B cell (primary cell): ENCODE data around the gene RNASEH1. TPM values are rescaled to one million over a fixed set of nuclear protein-coding genes. Genes with fewer than 3 reads are reported as not detected.

Experiments
- ATAC-seq: fragments of 200-7000 bp; cut with Tn5 transposase; one replicate; pipeline ENCODE4 v1.10.0; 2021; ENCODE audit warnings: low read depth, mild to moderate bottlenecking, moderate number of reproducible peaks, moderate library complexity
- CTCF ChIA-PET: fragments of 350-600 bp; sonication (Branson Sonifier 250); formaldehyde crosslinking; loops from one replicate; lab custom pipeline; 2021; ENCODE audit warnings: antibody characterized with exemption, inconsistent platforms; lab: Charles Lee
- POLR2A ChIA-PET: fragments of 350-600 bp; sonication (Branson Sonifier 250); formaldehyde crosslinking; loops from one replicate; lab custom pipeline; 2021; ENCODE audit warnings: antibody characterized with exemption; lab: Charles Lee
- DNase-seq: peaks from one replicate; pipeline ENCODE4 v3.0.0; 2013
- H2AFZ ChIP-seq: 2 replicates; pipeline ENCODE4 v1.6.1; 2012; ENCODE audit warnings: mild to moderate bottlenecking, low read depth, low read length; ENCODE audit not compliant: insufficient read depth, poor library complexity, severe bottlenecking
- H3K27ac ChIP-seq, 2 donors: 1 replicate in 1 of 2; 2 replicates in 1 of 2; pipeline ENCODE4 v1.5.1; 2012 to 2013; ENCODE audit warnings: low read length in 2 of 2, mild to moderate bottlenecking in 2 of 2, moderate library complexity in 1 of 2
- H3K27me3 ChIP-seq, 4 experiments: fragments of 200-600 bp in 1 of 4; sonication (generic) in 1 of 4; replicated peaks in 1 of 4; 1 replicate in 2 of 4; 2 replicates in 2 of 4; pipeline versions ENCODE4 v1.6.1 to v1.7.0; 2013 to 2016; ENCODE audit warnings: low read length in 3 of 4, mild to moderate bottlenecking in 2 of 4, mixed read lengths in 1 of 4, moderate library complexity in 1 of 4; ENCODE audit not compliant: insufficient read depth in 4 of 4, control insufficient read depth in 3 of 4; ENCODE audit errors: control extremely low read depth in 1 of 4
- H3K36me3 ChIP-seq, 2 experiments: replicated peaks in 1 of 2; 1 replicate in 1 of 2; 2 replicates in 1 of 2; pipeline versions ENCODE4 v1.6.1 to v1.7.1; 2013; ENCODE audit warnings: low read length in 1 of 2; ENCODE audit not compliant: insufficient read depth in 2 of 2, control insufficient read depth in 1 of 2; ENCODE audit errors: control extremely low read depth in 1 of 2, extremely low read depth in 1 of 2
- H3K4me1 ChIP-seq, 2 donors: fragments of 200-600 bp in 1 of 2; sonication (generic) in 1 of 2; 1 replicate in 1 of 2; 2 replicates in 1 of 2; pipeline versions ENCODE4 v1.5.1 to v1.6.1; 2013 to 2017; ENCODE audit warnings: low read length in 2 of 2; ENCODE audit not compliant: control insufficient read depth in 2 of 2, insufficient read depth in 2 of 2
- H3K4me2 ChIP-seq: replicated peaks from 2 replicates; pipeline ENCODE3; 2012; ENCODE audit warnings: mild to moderate bottlenecking, low read depth, low read length; ENCODE audit not compliant: poor library complexity, severe bottlenecking
- H3K4me3 ChIP-seq, 5 experiments: fragments of 200-600 bp in 1 of 5; sonication (generic) in 1 of 5; 1 replicate in 3 of 5; 2 replicates in 2 of 5; pipeline versions ENCODE4 v1.5.1 to v1.7.0; 2011 to 2016; ENCODE audit warnings: low read length in 4 of 5, mild to moderate bottlenecking in 4 of 5, low read depth in 2 of 5, control low read depth in 1 of 5, moderate library complexity in 1 of 5; ENCODE audit not compliant: insufficient read depth in 1 of 5; ENCODE audit errors: control extremely low read depth in 1 of 5, extremely low read depth in 1 of 5
- H3K79me2 ChIP-seq: fragments of 200-600 bp; sonication (generic); one replicate; pipeline ENCODE4 v1.6.0; 2016; ENCODE audit warnings: low read length; ENCODE audit not compliant: control insufficient read depth, insufficient read depth
- H3K9ac ChIP-seq: fragments of 200-600 bp; sonication (generic); 2 replicates; pipeline ENCODE4 v1.6.1; 2017; ENCODE audit warnings: mild to moderate bottlenecking, low read length, moderate library complexity
- H3K9me3 ChIP-seq, 3 donors: one replicate each; pipeline versions ENCODE4 v1.6.1 to v1.7.1; 2013; ENCODE audit warnings: low read length in 2 of 3; ENCODE audit not compliant: control insufficient read depth in 2 of 3, insufficient read depth in 1 of 3; ENCODE audit errors: control extremely low read depth in 1 of 3
- H4K20me1 ChIP-seq: 2 replicates; pipeline ENCODE4 v1.6.0; 2012; ENCODE audit warnings: mild to moderate bottlenecking, low read length; ENCODE audit not compliant: insufficient read depth, control insufficient read depth, poor library complexity, severe bottlenecking
- H3K27ac Mint-ChIP-seq: one replicate; pipeline ENCODE4 v1.8.0; 2021; ENCODE audit warnings: mixed read lengths
- H3K27me3 Mint-ChIP-seq: one replicate; pipeline ENCODE4 v1.8.0; 2021; ENCODE audit warnings: mixed read lengths
- H3K4me1 Mint-ChIP-seq: one replicate; pipeline ENCODE4 v1.8.0; 2021; ENCODE audit warnings: mixed read lengths
- H3K4me3 Mint-ChIP-seq: one replicate; pipeline ENCODE4 v1.8.0; 2021; ENCODE audit warnings: mixed read lengths
- H3K9me3 Mint-ChIP-seq: one replicate; pipeline ENCODE4 v1.8.0; 2022; ENCODE audit warnings: mixed read lengths; ENCODE audit not compliant: insufficient read depth
- CTCF ChIP-seq: fragments of 200-600 bp; IDR thresholded peaks from one replicate; pipeline ENCODE4 v1.8.0; 2022; ENCODE audit warnings: antibody characterized with exemption, mild to moderate bottlenecking
- EZH2 ChIP-seq: IDR thresholded peaks from 2 replicates; pipeline ENCODE4 v1.6.1; 2012; ENCODE audit warnings: borderline replicate concordance, low read depth, mild to moderate bottlenecking, moderate library complexity, low read length; ENCODE audit not compliant: insufficient read depth, poor library complexity, severe bottlenecking
- WGBS: methylation state at CpG from one replicate; pipeline ENCODE4 v1.1.5; 2013; ENCODE audit warnings: missing lambda C conversion rate; ENCODE audit not compliant: insufficient coverage; 5-methylcytosine and 5-hydroxymethylcytosine counted together
- intact Hi-C: fragments of 100-400 bp; cut with micrococcal nuclease; formaldehyde crosslinking; loops from one replicate; pipeline ENCODE4 v1.10.0; 2022
- polyA plus RNA-seq: library from polyadenylated mRNA; depleted of rRNA; stranded (reverse); fragments of >200 nt; gene quantifications from 2 replicates; pipeline ENCODE4 v1.2.3, GENCODE V29; 2012
- total RNA-seq, 2 donors: library from RNA; stranded (reverse); fragments of 120-200 nt in 1 of 2; gene quantifications; 1 replicate in 1 of 2; 2 replicates in 1 of 2; pipeline versions ENCODE4 v1.2.3 to v1.2.4, GENCODE V29; 2013 to 2022

RNASEH1 gene
- total and polyA plus RNA-seq, 2 donors (not counting 1 experiment from before 2014, with no cell fraction given), result 7.2 to 25.1 TPM

GRCh38 chr2:3586220-3586619, 28.1 kb upstream of the RNASEH1 start:
- H3K27ac Mint-ChIP-seq, result no peak overlapping the region
- no peaks in the 10 kb centered on the region for H3K79me2 ChIP-seq
- POLR2A ChIA-PET, result no interaction called here

More at GRCh38 chr2:3586220-3586619, 28.1 kb upstream of the RNASEH1 start:
- H3K27me3 ChIP-seq, result no peaks in the 10 kb centered on the region
- no peak overlapping the region for H3K9ac ChIP-seq
- no peaks in the 10 kb centered on the region for H3K9me3 Mint-ChIP-seq
- H4K20me1 ChIP-seq, result peaks cover 11% of the 10 kb centered on the region
- H3K27ac ChIP-seq, result no peak overlapping the region
- CTCF ChIA-PET, result no interaction called here
- no peaks in the 10 kb centered on the region for H3K4me1 ChIP-seq
- H3K9me3 ChIP-seq, result no peaks in the 10 kb centered on the region
- H3K4me2 ChIP-seq, result no peak overlapping the region
- ATAC-seq, result no peak
- over 99% methylated on average over 15 of the region's 16 CpGs for WGBS
- TF ChIP-seq CTCF (no peak), EZH2 (no peak)
- no peak for DNase-seq
- no peaks in the 10 kb centered on the region for H3K27me3 Mint-ChIP-seq
- no peak overlapping the region for H3K4me3 ChIP-seq
- H2AFZ ChIP-seq, result no peak overlapping the region
- peaks cover 10 to 24% of the 10 kb centered on the region in 2 experiments for H3K36me3 ChIP-seq
- no peaks in the 10 kb centered on the region for H3K4me1 Mint-ChIP-seq
- intact Hi-C loops, result no loop called here
- H3K4me3 Mint-ChIP-seq, result no peak overlapping the region
